Activated B cell treated with CpG ODN at 0.5 μM for 24 hours (primary cell): Measurements from ENCODE around the gene THSD4. TPM values are rescaled to one million over a fixed set of nuclear protein-coding genes. Genes with fewer than 3 reads are reported as not detected.

ENCODE experiments used
- ATAC-seq: fragments of 200-7000 bp; cut with Tn5 transposase; one replicate; pipeline ENCODE4 v1.10.0; 2021; ENCODE audit warnings: low read depth, mild to moderate bottlenecking, moderate library complexity
- CTCF ChIA-PET: fragments of 350-600 bp; sonication (Branson Sonifier 250); formaldehyde crosslinking; loops from one replicate; lab custom pipeline; 2021; ENCODE audit warnings: antibody characterized with exemption; lab: Charles Lee
- POLR2A ChIA-PET: fragments of 350-600 bp; sonication (Branson Sonifier 250); formaldehyde crosslinking; loops from one replicate; lab custom pipeline; 2021; ENCODE audit warnings: antibody characterized with exemption; lab: Charles Lee
- DNase-seq: peaks from one replicate; pipeline ENCODE4 v3.0.0; 2022
- H3K27ac Mint-ChIP-seq: one replicate; pipeline ENCODE4 v1.8.0; 2020; ENCODE audit warnings: mixed read lengths
- H3K27me3 Mint-ChIP-seq: one replicate; pipeline ENCODE4 v1.8.0; 2021; ENCODE audit warnings: mixed read lengths
- H3K36me3 Mint-ChIP-seq: one replicate; pipeline ENCODE4 v1.8.0; 2021; ENCODE audit warnings: low read depth, mixed read lengths
- H3K4me1 Mint-ChIP-seq: one replicate; pipeline ENCODE4 v1.8.0; 2021; ENCODE audit warnings: mixed read lengths
- H3K4me3 Mint-ChIP-seq: one replicate; pipeline ENCODE4 v1.8.0; 2020; ENCODE audit warnings: mild to moderate bottlenecking, mixed read lengths
- H3K9me3 Mint-ChIP-seq: one replicate; pipeline ENCODE4 v1.8.0; 2020; ENCODE audit warnings: mixed read lengths
- CTCF ChIP-seq: fragments of 200-600 bp; IDR thresholded peaks from one replicate; pipeline ENCODE4 v1.8.0; 2022; ENCODE audit warnings: antibody characterized with exemption, mild to moderate bottlenecking
- intact Hi-C: fragments of 100-400 bp; cut with micrococcal nuclease; formaldehyde crosslinking; loops from one replicate; pipeline ENCODE4 v1.15.1; 2024
- total RNA-seq: library from RNA; stranded (reverse); gene quantifications from 2 replicates; pipeline ENCODE4 v1.2.3, GENCODE V29; 2022

Gene THSD4
- total RNA-seq, 1 donor from 2014 or later: not detected

- Mint-ChIP-seq H3K4me3 (no peak overlapping the region), H3K36me3 (no peaks in the 10 kb centered on the region), H3K9me3 (no peaks in the 10 kb centered on the region), H3K27ac (no peak overlapping the region), H3K27me3 (peaks cover 10% of the 10 kb centered on the region), H3K4me1 (no peaks in the 10 kb centered on the region)
- POLR2A ChIA-PET: no interaction called here
- no peak for TF ChIP-seq CTCF
- intact Hi-C loops: no loop called here
- DNase-seq: no peak
- no peak for ATAC-seq
- CTCF ChIA-PET: interaction anchor here (0.9 to 2.7 kb wide), 4 partner anchors 14 to 414 kb away, joined by 3 to 43 read pairs (median 8); no protein-coding TSS in a partner anchor
Observed at GRCh38 chr15:71742964-71743363, 627.7 kb downstream of the THSD4 start.

GRCh38 chr15:71743861-71744382 lies 628.7 kb downstream of the THSD4 start:
- H3K36me3 Mint-ChIP-seq: no peaks in the 10 kb centered on the region
- TF ChIP-seq CTCF: peak; percentile 92
- H3K27me3 Mint-ChIP-seq: peaks cover 10% of the 10 kb centered on the region
- no peak overlapping the region for H3K4me3 Mint-ChIP-seq
- no peak for DNase-seq
- no peak overlapping the region for H3K27ac Mint-ChIP-seq
- POLR2A ChIA-PET: no interaction called here
- peak; percentile 37 for ATAC-seq
- no peaks in the 10 kb centered on the region for H3K9me3 Mint-ChIP-seq
- H3K4me1 Mint-ChIP-seq: no peaks in the 10 kb centered on the region
- intact Hi-C loops: loop anchor here (1.0 kb wide), 2 partner anchors 57 to 412 kb away; no protein-coding TSS in a partner anchor
- CTCF ChIA-PET: interaction anchor here (0.6 to 2.7 kb wide), 11 partner anchors 9 to 415 kb away, joined by 3 to 43 read pairs (median 6); no protein-coding TSS in a partner anchor

GRCh38 chr15:71746719-71747118 lies 631.4 kb downstream of the THSD4 start:
- Mint-ChIP-seq H3K36me3 (no peaks in the 10 kb centered on the region), H3K27ac (no peak overlapping the region), H3K9me3 (no peaks in the 10 kb centered on the region), H3K4me3 (no peak overlapping the region), H3K4me1 (no peaks in the 10 kb centered on the region), H3K27me3 (peaks cover 12% of the 10 kb centered on the region)
- intact Hi-C loops: no loop called here
- ATAC-seq (no peak), DNase-seq (no peak)
- no peak for TF ChIP-seq CTCF
- POLR2A ChIA-PET: no interaction called here
- CTCF ChIA-PET: no interaction called here

GRCh38 chr15:71747128-71748083 lies 632.1 kb downstream of the THSD4 start:
- H3K27ac Mint-ChIP-seq: no peak overlapping the region
- peaks cover 16% of the 10 kb centered on the region for H3K27me3 Mint-ChIP-seq
- CTCF ChIA-PET: no interaction called here
- H3K9me3 Mint-ChIP-seq: no peaks in the 10 kb centered on the region
- POLR2A ChIA-PET: no interaction called here
- no peaks in the 10 kb centered on the region for H3K36me3 Mint-ChIP-seq
- TF ChIP-seq CTCF: no peak
- ATAC-seq: no peak
- H3K4me3 Mint-ChIP-seq: no peak overlapping the region
- intact Hi-C loops: no loop called here
- DNase-seq: no peak
- H3K4me1 Mint-ChIP-seq: no peaks in the 10 kb centered on the region

- ChIA-PET POLR2A (no interaction called here), CTCF (no interaction called here)
- ATAC-seq: no peak
- Mint-ChIP-seq H3K27me3 (peaks cover 16% of the 10 kb centered on the region), H3K27ac (no peak overlapping the region), H3K36me3 (no peaks in the 10 kb centered on the region), H3K4me1 (no peaks in the 10 kb centered on the region), H3K9me3 (no peaks in the 10 kb centered on the region), H3K4me3 (no peak overlapping the region)
- intact Hi-C loops: no loop called here
- no peak for DNase-seq
- no peak for TF ChIP-seq CTCF
Observed at GRCh38 chr15:71748293-71748718, 633.0 kb downstream of the THSD4 start.
